ENCODE data around the gene ST6GALNAC3.

- TF ChIP-seq CTCF (IDR thresholded peaks at IDR 0.05) = no peak
- TF ChIP-seq POLR2A (IDR thresholded peaks at IDR 0.05) = no peak
Observed at GRCh38 chr1:76238094-76238628, 163.6 kb downstream of the ST6GALNAC3 start.
